ENCODE results near the gene COL25A1. TPM values are rescaled to one million over a fixed set of nuclear protein-coding genes. Genes with fewer than 3 reads are reported as not detected.

Gene COL25A1
- total and polyA plus RNA-seq, 4 donors = 0.61 to 4.4 (median 2.1) TPM

DNA sequence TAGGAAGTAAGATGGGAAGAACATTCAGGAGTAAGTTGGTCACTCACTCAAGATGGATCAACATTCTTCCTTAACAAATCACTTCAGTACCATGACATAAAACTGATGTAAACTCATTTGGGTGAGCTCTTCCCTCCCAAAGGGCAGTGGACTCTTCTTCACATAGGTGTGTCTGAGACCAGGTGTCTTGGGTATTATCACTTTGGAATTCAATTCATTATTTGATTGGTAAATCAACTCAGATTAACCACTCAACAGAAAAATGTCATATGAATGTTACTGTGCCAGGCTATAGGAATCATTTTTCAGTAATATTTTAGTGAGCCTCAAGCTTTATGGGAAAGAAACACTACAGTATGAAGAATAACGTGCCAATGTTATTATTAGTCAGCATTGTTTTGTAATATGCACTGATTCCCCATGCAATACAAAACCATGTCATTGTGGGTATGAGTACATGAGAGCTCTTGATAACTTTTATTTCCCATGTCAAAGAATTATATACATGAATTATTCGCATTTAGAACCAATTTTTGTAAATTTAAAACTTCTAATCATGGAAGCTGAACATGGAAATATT lies 481.0 kb downstream of the COL25A1 start:
- H3K4me3 ChIP-seq (ENCODE audit: low read depth in 1 of 3, low read length in 3 of 3) = no peak overlapping the region
- no peaks in the 10 kb centered on the region for H3K27me3 ChIP-seq (ENCODE audit: control insufficient read depth in 4 of 4, insufficient read depth in 4 of 4, low read length in 3 of 4)
- H3K36me3 ChIP-seq (ENCODE audit: control insufficient read depth in 4 of 4, insufficient read depth in 3 of 4, low read depth in 1 of 4, low read length in 3 of 4) = no peaks in the 10 kb centered on the region
- H3K9me3 ChIP-seq (ENCODE audit: control insufficient read depth in 4 of 4, low read length in 3 of 4) = no peaks in the 10 kb centered on the region
- H3K9ac ChIP-seq (ENCODE audit: low read depth in 1 of 2, low read length in 2 of 2) = no peak overlapping the region
- TF ChIP-seq GABPA (IDR thresholded peaks at IDR 0.05 in 1 of 2, conservative IDR thresholded peaks at IDR 0.05 in 1 of 2) = no peak
- no peak for TF ChIP-seq JUND (IDR thresholded peaks at IDR 0.05)
- TF ChIP-seq RAD21 (IDR thresholded peaks at IDR 0.05) = no peak
- no peak for TF ChIP-seq EGR1 (IDR thresholded peaks at IDR 0.05; ENCODE audit: low read depth in 2 of 2)
- TF ChIP-seq HNF4A (conservative IDR thresholded peaks at IDR 0.05) = no peak
- TF ChIP-seq FOXA2 (IDR thresholded peaks at IDR 0.05) = no peak
- no peak for TF ChIP-seq ATF3 (IDR thresholded peaks at IDR 0.05)
- no peak for TF ChIP-seq RXRA (IDR thresholded peaks at IDR 0.05)
- no peak for TF ChIP-seq HNF4G (IDR thresholded peaks at IDR 0.05)
- TF ChIP-seq, protein P1, sequence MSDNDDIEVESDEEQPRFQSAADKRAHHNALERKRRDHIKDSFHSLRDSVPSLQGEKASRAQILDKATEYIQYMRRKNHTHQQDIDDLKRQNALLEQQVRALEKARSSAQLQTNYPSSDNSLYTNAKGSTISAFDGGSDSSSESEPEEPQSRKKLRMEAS (IDR thresholded peaks at IDR 0.05) = no peak
- TF ChIP-seq FOXA1 (IDR thresholded peaks at IDR 0.05) = no peak
- TF ChIP-seq, protein P2, sequence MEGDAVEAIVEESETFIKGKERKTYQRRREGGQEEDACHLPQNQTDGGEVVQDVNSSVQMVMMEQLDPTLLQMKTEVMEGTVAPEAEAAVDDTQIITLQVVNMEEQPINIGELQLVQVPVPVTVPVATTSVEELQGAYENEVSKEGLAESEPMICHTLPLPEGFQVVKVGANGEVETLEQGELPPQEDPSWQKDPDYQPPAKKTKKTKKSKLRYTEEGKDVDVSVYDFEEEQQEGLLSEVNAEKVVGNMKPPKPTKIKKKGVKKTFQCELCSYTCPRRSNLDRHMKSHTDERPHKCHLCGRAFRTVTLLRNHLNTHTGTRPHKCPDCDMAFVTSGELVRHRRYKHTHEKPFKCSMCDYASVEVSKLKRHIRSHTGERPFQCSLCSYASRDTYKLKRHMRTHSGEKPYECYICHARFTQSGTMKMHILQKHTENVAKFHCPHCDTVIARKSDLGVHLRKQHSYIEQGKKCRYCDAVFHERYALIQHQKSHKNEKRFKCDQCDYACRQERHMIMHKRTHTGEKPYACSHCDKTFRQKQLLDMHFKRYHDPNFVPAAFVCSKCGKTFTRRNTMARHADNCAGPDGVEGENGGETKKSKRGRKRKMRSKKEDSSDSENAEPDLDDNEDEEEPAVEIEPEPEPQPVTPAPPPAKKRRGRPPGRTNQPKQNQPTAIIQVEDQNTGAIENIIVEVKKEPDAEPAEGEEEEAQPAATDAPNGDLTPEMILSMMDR (IDR thresholded peaks at IDR 0.05; ENCODE audit: low read depth, low read length, missing input control) = no peak
- TF ChIP-seq NR2F2 (IDR thresholded peaks at IDR 0.05) = no peak
- TF ChIP-seq, protein P3, sequence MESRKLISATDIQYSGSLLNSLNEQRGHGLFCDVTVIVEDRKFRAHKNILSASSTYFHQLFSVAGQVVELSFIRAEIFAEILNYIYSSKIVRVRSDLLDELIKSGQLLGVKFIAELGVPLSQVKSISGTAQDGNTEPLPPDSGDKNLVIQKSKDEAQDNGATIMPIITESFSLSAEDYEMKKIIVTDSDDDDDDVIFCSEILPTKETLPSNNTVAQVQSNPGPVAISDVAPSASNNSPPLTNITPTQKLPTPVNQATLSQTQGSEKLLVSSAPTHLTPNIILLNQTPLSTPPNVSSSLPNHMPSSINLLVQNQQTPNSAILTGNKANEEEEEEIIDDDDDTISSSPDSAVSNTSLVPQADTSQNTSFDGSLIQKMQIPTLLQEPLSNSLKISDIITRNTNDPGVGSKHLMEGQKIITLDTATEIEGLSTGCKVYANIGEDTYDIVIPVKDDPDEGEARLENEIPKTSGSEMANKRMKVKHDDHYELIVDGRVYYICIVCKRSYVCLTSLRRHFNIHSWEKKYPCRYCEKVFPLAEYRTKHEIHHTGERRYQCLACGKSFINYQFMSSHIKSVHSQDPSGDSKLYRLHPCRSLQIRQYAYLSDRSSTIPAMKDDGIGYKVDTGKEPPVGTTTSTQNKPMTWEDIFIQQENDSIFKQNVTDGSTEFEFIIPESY (IDR thresholded peaks at IDR 0.05) = no peak
- no peak for TF ChIP-seq YY1 (IDR thresholded peaks at IDR 0.05)
- TF ChIP-seq, protein P4, sequence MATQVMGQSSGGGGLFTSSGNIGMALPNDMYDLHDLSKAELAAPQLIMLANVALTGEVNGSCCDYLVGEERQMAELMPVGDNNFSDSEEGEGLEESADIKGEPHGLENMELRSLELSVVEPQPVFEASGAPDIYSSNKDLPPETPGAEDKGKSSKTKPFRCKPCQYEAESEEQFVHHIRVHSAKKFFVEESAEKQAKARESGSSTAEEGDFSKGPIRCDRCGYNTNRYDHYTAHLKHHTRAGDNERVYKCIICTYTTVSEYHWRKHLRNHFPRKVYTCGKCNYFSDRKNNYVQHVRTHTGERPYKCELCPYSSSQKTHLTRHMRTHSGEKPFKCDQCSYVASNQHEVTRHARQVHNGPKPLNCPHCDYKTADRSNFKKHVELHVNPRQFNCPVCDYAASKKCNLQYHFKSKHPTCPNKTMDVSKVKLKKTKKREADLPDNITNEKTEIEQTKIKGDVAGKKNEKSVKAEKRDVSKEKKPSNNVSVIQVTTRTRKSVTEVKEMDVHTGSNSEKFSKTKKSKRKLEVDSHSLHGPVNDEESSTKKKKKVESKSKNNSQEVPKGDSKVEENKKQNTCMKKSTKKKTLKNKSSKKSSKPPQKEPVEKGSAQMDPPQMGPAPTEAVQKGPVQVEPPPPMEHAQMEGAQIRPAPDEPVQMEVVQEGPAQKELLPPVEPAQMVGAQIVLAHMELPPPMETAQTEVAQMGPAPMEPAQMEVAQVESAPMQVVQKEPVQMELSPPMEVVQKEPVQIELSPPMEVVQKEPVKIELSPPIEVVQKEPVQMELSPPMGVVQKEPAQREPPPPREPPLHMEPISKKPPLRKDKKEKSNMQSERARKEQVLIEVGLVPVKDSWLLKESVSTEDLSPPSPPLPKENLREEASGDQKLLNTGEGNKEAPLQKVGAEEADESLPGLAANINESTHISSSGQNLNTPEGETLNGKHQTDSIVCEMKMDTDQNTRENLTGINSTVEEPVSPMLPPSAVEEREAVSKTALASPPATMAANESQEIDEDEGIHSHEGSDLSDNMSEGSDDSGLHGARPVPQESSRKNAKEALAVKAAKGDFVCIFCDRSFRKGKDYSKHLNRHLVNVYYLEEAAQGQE (IDR thresholded peaks at IDR 0.05) = no peak
- TF ChIP-seq TAF1 (conservative IDR thresholded peaks at IDR 0.05) = no peak
- WGBS = 64% methylated on average over 2 of the region's 2 CpGs
- no peak overlapping the region for H3K27ac ChIP-seq (ENCODE audit: low read depth in 1 of 2, low read length in 2 of 2)
- no peak for DNase-seq (ENCODE audit: low spot score)
- peaks cover 0 to 12% (median 5%) of the 10 kb centered on the region in 4 donors for H3K4me1 ChIP-seq (ENCODE audit: control insufficient read depth in 4 of 4, insufficient read depth in 4 of 4, low read length in 3 of 4)
